ENCODE data around the gene DOCK8.

- TF ChIP-seq CTCF (IDR thresholded peaks at IDR 0.05): no peak
- TF ChIP-seq POLR2AphosphoS5 (IDR thresholded peaks at IDR 0.05): no peak
Measured at GRCh38 chr9:227860-228259, 13.2 kb downstream of the DOCK8 start.
